ENCODE data around the gene SRD5A3.

DNA sequence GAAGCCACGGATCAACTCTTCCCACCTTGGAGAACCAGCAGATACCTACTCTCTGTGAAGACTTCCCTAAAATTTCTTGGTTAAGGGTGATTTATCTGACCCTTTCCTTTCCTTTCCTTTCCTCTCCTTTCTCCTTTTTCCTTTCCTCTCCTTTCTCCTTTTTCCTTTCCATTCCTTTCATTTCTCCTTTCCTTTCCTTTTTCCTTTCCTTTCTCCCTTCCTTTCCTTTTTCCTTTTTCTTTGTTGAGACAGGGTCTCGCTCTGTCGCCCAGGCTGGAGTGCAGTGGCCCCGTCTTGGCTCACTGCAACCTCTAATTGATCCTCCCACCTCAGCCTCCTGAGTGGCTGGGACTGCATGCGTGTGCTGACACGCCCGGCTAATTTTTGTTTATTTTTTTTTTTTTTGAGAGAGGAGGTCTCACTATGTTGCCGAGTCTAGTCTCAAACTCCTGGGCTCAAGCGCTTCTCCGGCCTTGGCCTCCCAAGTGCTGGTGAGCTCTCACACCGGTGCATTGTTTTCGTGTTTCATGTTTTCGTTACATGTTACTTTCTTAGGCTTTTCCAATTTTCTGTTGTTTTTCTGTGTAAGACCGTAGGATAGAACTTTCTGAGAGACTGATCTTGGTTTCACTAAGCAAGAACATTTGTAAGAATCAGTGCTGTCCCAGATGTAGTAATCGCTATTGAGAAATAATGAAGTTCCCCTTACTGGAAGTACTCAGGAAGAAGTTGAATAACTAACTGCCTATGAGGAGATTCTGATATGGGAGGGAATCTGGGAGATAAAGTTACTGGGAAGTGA lies 51.7 kb downstream of the SRD5A3 start:
- TF ChIP-seq CTCF (IDR thresholded peaks at IDR 0.05) (no peak), EZH2phosphoT487 (IDR thresholded peaks at IDR 0.05) (no peak), EZH2 (IDR thresholded peaks at IDR 0.05) (no peak)
